Dedifferentiated amniotic fluid mesenchymal stem cell (primary cell): Measurements from ENCODE around the gene ITIH6.

Experiments used
- DNase-seq: peaks from one replicate; pipeline ENCODE4 v3.0.0-alpha.2; 2016; ENCODE audit errors: extremely low spot score

The ITIH6 gene

DNA sequence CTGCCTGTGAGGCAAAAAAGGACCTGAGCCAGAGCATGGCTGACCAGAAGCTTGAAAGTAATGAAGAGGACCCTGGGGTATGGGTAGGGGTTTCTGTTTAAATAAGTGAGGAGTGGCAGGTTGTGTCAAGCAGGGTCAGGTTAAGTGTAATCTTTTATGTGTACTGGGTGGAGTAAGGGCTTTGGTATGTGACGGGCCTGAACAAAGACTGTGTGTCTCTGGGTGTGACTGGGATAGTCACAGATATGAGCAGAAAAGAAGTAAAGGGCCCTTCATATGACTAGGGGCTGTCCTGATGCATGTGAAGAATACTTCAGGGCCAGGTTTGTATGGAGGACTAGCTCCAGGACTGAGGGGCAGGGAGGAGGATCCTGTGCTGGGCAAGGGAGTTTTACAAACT is 82.4 kb downstream of the ITIH6 start:
- no peak for DNase-seq

DNA sequence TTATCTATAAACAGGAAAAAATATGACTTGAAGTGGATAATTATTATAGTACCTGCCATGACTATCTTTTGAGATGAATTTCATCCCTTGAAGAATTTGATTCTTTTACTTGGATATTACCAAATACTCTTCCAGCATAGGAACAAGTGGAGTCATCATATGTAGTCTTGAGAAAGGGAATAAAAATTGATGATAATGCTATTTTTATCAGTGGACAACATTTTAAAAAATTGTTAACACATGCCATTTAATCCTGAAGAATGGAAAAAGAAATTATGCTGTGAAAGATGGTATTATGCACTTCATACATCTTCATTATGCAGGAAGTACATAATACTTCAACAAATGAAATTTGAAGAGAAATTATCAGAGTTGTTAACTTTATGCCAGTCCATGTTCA is 83.6 kb downstream of the ITIH6 start:
- DNase-seq: no peak

DNA sequence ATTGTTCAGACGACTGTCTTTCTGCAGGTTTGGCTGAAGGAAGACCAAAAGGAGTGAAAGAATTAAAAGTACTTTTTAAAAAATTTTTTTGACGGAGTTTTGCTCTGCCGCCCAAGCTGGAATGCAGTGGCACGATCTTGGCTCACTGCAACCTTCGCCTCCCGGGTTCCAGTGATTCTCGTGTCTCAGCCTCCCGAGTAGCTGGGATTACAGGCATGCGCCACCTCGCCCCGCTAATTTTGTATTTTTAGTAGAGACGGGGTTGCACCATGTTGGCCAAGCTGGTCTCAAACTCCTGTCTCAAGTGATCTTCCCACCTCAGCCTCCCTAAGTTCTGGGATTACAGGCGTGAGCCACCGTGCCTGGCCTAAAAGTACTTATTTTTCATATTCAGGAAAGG is 86.3 kb downstream of the ITIH6 start:
- DNase-seq: no peak

DNA sequence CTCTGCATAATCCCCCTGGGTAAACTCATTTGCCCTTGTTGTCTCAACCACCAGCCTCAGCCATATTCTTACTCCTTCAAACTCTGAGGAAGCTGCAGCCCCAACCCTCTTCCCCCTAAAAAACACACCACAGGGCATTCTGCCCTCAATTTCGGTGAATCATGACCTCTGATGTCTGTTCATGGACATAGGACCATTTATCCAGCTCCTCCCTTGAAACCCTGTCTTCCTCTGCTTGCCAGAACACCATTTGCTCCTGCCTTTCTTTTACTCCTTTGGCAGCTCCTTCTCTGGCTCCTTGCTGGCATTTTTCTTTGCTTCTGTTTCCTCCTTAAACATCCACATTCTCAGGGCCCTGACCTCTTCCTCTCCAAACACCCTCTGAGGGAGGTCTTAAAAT is 87.1 kb downstream of the ITIH6 start:
- DNase-seq: no peak

DNA sequence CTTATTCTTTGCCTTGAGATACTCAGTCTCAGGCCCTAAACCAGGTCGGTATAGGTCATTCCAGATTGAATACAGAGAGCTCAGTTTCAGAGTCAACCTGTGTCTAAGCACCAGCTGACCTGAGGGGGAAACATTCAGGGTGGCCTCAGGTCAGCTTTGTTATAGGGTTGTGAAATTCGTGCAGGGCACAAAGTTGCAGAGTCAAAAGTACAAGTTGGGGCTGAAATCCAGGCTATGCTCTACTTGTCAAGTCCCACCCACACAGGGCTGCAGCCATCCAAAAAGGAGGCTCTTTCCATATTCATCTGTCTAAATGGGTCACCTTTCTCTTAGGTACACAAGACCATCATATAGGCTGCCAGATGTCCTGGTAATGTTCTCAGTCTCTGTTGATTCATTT is 89.7 kb downstream of the ITIH6 start:
- DNase-seq: no peak
